ENCODE results near the gene PLA2G6. TPM values are rescaled to one million over a fixed set of nuclear protein-coding genes. Genes with fewer than 3 reads are reported as not detected.

The PLA2G6 gene
- total RNA-seq, 1 donor from 2014 or later, result 35.8 TPM

DNA sequence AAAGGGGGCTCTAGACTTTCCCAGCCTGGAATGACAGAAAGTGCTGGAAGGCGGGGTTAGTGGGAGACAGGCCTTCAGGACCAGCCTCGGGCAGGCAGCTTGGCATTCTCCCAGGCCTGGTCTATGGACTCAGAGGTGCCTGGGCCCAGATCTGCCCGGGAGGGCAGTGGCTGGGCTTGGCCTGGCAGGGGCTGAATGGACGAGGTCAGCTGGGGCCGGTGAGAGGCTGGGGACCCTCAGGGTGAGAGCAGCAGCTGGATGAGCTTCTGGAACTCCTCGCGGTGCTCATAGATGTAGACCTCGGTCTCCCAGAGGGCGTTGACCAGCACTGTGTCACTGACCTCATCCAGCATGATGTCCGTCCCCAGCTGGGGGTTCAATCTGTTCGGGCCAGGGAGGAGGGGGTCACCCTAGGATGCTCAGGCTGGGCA, 69.7 kb downstream of the PLA2G6 start:
- intact Hi-C loops (cut with DNase I), result loop anchor here (10.0 kb wide), 1 partner anchor 243 kb away; no protein-coding TSS in a partner anchor

DNA sequence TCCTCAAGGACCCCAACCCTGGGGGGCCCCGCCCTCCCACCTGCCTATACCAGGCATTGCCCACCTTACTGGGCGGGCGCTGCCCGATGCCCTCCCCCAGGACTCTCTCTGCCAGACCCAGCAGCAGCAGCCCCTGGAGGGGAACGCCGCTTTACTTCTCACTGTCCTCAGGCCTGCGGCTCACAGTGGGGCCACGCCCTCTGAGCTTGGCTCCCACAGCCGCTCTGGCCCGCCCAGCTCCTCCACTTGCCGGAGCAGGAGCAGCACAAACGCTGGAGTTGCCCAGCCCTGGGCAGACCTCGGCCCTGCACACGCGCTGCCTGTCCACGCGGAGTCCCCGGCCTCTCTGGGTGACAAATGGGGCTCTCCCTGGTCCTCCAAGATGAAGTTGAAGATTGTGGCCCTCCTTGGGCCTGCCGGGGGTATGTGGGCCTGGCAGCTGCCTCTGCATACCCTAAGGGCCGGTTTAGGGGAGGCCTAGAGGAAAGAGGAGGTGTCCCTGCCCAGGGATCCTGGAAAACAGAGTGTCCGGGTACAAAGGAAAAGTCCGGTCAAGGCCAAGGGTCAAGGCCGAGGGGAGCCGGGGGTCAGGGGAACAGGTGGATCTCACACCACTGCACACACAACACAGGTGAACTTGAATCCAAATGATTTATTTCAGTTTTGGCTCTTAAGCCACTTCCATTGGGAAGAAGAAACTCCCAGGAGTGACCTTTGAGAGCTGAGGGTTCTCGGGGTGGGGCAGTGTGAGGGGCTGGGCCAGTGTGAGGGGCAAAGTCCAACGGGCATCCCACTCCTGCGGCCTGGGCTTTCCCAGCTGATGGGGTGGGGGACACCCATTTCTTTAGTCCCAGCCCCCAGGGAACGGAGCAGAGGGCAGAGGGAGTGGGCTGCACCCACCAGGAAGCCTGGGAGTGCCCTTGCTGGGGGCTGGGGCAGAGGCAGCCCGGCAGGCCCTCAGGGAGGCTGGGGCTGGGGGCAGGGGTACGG, 70.5 kb downstream of the PLA2G6 start:
- H3K27ac ChIP-seq, result no peak overlapping the region
- no peaks in the 10 kb centered on the region for H3K9me3 ChIP-seq
- TF ChIP-seq POLR2A (IDR thresholded peaks at IDR 0.05), result no peak
- TF ChIP-seq, protein P1, sequence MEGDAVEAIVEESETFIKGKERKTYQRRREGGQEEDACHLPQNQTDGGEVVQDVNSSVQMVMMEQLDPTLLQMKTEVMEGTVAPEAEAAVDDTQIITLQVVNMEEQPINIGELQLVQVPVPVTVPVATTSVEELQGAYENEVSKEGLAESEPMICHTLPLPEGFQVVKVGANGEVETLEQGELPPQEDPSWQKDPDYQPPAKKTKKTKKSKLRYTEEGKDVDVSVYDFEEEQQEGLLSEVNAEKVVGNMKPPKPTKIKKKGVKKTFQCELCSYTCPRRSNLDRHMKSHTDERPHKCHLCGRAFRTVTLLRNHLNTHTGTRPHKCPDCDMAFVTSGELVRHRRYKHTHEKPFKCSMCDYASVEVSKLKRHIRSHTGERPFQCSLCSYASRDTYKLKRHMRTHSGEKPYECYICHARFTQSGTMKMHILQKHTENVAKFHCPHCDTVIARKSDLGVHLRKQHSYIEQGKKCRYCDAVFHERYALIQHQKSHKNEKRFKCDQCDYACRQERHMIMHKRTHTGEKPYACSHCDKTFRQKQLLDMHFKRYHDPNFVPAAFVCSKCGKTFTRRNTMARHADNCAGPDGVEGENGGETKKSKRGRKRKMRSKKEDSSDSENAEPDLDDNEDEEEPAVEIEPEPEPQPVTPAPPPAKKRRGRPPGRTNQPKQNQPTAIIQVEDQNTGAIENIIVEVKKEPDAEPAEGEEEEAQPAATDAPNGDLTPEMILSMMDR (IDR thresholded peaks at IDR 0.05), result no peak
- no peak for TF ChIP-seq POLR2AphosphoS5 (IDR thresholded peaks at IDR 0.05; ENCODE audit: insufficient read depth in 1 of 2, low read depth in 1 of 2)
- H3K27me3 ChIP-seq, result no peaks in the 10 kb centered on the region
- intact Hi-C loops (cut with DNase I), result loop anchor here (10.0 kb wide), 1 partner anchor 244 kb away; no protein-coding TSS in a partner anchor
- peaks cover 5% of the 10 kb centered on the region for H3K4me1 ChIP-seq
- H3K4me3 ChIP-seq, result no peak overlapping the region
- DNase-seq (ENCODE audit: extremely low spot score in 2 of 2), result no peak
- H3K36me3 ChIP-seq, result no peaks in the 10 kb centered on the region

More for the DNA sequence above, 69.7 kb downstream of the PLA2G6 start:
- TF ChIP-seq POLR2AphosphoS5 (IDR thresholded peaks at IDR 0.05; ENCODE audit: insufficient read depth in 1 of 2, low read depth in 1 of 2) (no peak), POLR2A (IDR thresholded peaks at IDR 0.05) (no peak)
- TF ChIP-seq, protein P1 (IDR thresholded peaks at IDR 0.05), result no peak
- no peak overlapping the region for H3K4me3 ChIP-seq
- no peaks in the 10 kb centered on the region for H3K36me3 ChIP-seq
- peaks cover 5% of the 10 kb centered on the region for H3K4me1 ChIP-seq
- DNase-seq (ENCODE audit: extremely low spot score in 2 of 2), result no peak
- no peaks in the 10 kb centered on the region for H3K9me3 ChIP-seq
- H3K27ac ChIP-seq, result no peak overlapping the region
- H3K27me3 ChIP-seq, result no peaks in the 10 kb centered on the region

DNA sequence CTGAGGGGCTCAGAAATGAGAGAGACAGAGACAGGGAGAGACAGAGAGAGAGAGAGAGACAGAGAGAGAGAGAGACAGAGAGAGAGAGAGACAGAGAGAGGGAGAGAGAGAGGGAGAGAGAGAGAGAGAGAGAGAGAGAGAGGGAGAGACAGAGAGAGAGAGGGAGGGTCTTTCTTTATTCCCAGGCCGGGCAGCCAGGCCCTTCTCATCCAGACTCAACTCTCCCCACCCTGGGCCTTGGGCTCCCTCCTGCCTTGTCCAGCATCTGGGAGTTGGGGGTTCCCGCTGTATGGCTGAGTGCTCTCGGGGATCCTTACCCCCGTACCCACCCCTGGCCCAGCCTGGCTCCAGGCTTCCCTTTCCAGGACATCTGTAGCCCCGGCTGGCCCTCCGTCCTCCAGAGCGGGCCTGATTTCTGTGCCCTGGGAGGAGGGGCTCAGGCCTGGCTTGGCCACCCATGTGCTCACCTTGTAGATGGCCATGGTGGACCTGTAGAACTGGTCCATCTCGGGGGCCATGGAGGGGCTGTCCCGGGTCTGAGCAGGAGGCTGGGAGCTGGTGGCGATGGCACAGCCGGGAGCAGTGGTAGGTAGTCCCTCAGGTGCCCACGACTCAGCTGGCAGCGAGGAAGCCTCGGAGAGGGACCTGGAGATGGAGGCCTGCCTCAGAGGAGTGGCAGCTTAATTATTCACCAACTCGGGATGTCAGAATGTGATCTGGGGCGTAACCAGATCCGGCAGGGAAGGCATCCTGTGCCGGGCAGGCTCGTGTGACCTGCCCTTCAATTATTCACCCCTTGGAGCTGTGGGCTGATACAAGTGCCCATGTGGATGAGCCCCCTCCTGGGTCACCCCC, 71.4 kb downstream of the PLA2G6 start, which contains the start of gene BAIAP2L2:
Gene BAIAP2L2, minus strand, starts transcription at position 677 of the 855 bp plus-strand sequence. Its CDS starts 159 bp downstream, at position 518.
- no peak within 1 kb of the TSS for H3K27ac ChIP-seq
- intact Hi-C loops (cut with DNase I), result loop anchor here (10.0 kb wide), 1 partner anchor 245 kb away; no protein-coding TSS in a partner anchor
- no peak for DNase-seq (ENCODE audit: extremely low spot score in 2 of 2)
- TF ChIP-seq, protein P1 (IDR thresholded peaks at IDR 0.05), result no peak
- TF ChIP-seq POLR2A (IDR thresholded peaks at IDR 0.05) (no peak), POLR2AphosphoS5 (IDR thresholded peaks at IDR 0.05; ENCODE audit: insufficient read depth in 1 of 2, low read depth in 1 of 2) (no peak)
- no peak within 1 kb of the TSS for H3K4me3 ChIP-seq
- no peaks in the 10 kb centered on the region for H3K9me3 ChIP-seq
- no peaks in the 10 kb centered on the region for H3K36me3 ChIP-seq
- H3K27me3 ChIP-seq, result no peaks in the 10 kb centered on the region
- peaks cover 5% of the 10 kb centered on the region for H3K4me1 ChIP-seq

DNA sequence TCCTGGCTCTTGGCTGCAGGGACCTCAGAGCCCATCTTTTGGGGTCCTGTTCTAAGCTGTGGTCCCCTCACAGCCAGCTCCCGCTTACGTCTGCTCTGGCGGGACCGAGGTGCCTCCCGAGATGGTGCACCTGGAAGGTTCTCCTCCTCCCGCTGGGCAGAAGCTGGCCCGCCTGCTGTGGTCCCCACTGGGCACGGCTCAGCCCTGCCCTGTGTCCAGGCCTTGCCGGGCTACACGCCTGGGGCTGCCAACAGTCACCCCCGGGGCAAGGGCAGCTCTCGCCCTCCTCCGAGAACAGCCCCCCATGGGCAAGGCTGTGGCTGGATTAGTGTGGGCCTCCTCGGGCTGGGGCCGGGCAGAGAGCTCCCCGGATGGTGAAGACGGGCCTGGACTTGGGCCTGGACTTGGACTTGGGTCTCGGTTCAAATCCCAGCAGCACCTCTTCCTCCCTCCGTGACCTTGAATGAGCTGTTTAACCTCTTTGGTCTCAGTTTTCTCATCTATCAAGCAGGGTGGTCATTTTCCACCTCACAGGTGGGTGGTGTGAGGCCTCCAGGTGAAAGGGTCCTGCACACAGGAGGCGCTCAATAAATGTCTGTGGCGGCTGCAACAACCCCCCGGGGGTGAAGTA, 72.1 kb downstream of the PLA2G6 start:
- H3K36me3 ChIP-seq, result no peaks in the 10 kb centered on the region
- intact Hi-C loops (cut with DNase I), result loop anchor here (10.0 kb wide), 1 partner anchor 245 kb away; no protein-coding TSS in a partner anchor
- DNase-seq (ENCODE audit: extremely low spot score in 2 of 2), result no peak
- no peaks in the 10 kb centered on the region for H3K27me3 ChIP-seq
- H3K4me1 ChIP-seq, result peaks cover 2% of the 10 kb centered on the region
- TF ChIP-seq POLR2AphosphoS5 (IDR thresholded peaks at IDR 0.05; ENCODE audit: insufficient read depth in 1 of 2, low read depth in 1 of 2) (no peak), POLR2A (IDR thresholded peaks at IDR 0.05) (no peak)
- TF ChIP-seq, protein P1 (IDR thresholded peaks at IDR 0.05), result no peak
- no peak overlapping the region for H3K27ac ChIP-seq
- no peaks in the 10 kb centered on the region for H3K9me3 ChIP-seq
- H3K4me3 ChIP-seq, result no peak overlapping the region
